ENCODE data around the gene LGR6.

LGR6 gene

GRCh38 chr1:202302166-202302565 lies 108.6 kb downstream of the LGR6 start:
- DNase-seq = no peak

- no peak for DNase-seq
These were observed 110.8 kb downstream of the LGR6 start for GRCh38 chr1:202304375-202304774.

- DNase-seq = no peak
These were observed 111.6 kb downstream of the LGR6 start for GRCh38 chr1:202305168-202305567.

- DNase-seq = no peak
These were observed 113.1 kb downstream of the LGR6 start for GRCh38 chr1:202306535-202307345.

- DNase-seq = no peak
These were observed 116.6 kb downstream of the LGR6 start for GRCh38 chr1:202310071-202310725.

GRCh38 chr1:202310746-202311145 lies 117.1 kb downstream of the LGR6 start:
- no peak for DNase-seq

- DNase-seq = no peak
These were observed 118.5 kb downstream of the LGR6 start for GRCh38 chr1:202311875-202312635.

GRCh38 chr1:202315576-202316168 lies 122.1 kb downstream of the LGR6 start:
- DNase-seq = peak; percentile 72

GRCh38 chr1:202316186-202316585 lies 122.6 kb downstream of the LGR6 start:
- no peak for DNase-seq

- no peak for DNase-seq
These were observed 124.6 kb downstream of the LGR6 start for GRCh38 chr1:202317941-202318925.

- peak; percentile 9 for DNase-seq
These were observed 125.9 kb downstream of the LGR6 start for GRCh38 chr1:202319381-202320080.

- DNase-seq = no peak
These were observed 126.4 kb downstream of the LGR6 start for GRCh38 chr1:202320081-202320405.

GRCh38 chr1:202323731-202324130 lies 130.1 kb downstream of the LGR6 start:
- no peak for DNase-seq

- DNase-seq = no peak
These were observed 131.0 kb downstream of the LGR6 start for GRCh38 chr1:202324646-202325045.

- no peak for DNase-seq
These were observed 136.3 kb downstream of the LGR6 start for GRCh38 chr1:202329891-202330290.

GRCh38 chr1:202333861-202334260 lies 140.3 kb downstream of the LGR6 start:
- DNase-seq = no peak

- DNase-seq = peak; percentile 49
These were observed 150.2 kb downstream of the LGR6 start for GRCh38 chr1:202343652-202344349.

GRCh38 chr1:202348005-202348508 lies 154.5 kb downstream of the LGR6 start:
- no peak for DNase-seq

GRCh38 chr1:202348509-202349205 lies 155.1 kb downstream of the LGR6 start, which contains the start of gene PPP1R12B:
PPP1R12B (plus strand) TSS chr1:202348699; CDS start chr1:202348852, 153 bp downstream.
- peak; percentile 99 for DNase-seq

All from kidney glomerular epithelial cell (primary cell).